Panc1 (cell line): ENCODE data around the gene HIPK3. TPM values are rescaled to one million over a fixed set of nuclear protein-coding genes. Genes with fewer than 3 reads are reported as not detected.

Experiments
- ATAC-seq: fragments of 200-7000 bp; cut with Tn5 transposase; 2 replicates; pipeline ENCODE4 v1.9.1; 2020; ENCODE audit warnings: mild to moderate bottlenecking, moderate library complexity
- BruUV-seq: library from RNA; stranded (reverse); fragments of 400-500 nt; replicated peaks from 2 replicates; lab custom pipeline; 2021; lab: Mats Ljungman, UMichigan
- CTCF ChIA-PET: fragments of 300-600 bp; sonication (Branson Sonifier 250); formaldehyde crosslinking; loops from one replicate; lab custom pipeline; 2022; ENCODE audit warnings: antibody characterized with exemption; lab: Charles Lee
- POLR2A ChIA-PET: fragments of 300-600 bp; sonication (Branson Sonifier 250); formaldehyde crosslinking; loops from one replicate; lab custom pipeline; 2022; ENCODE audit warnings: antibody characterized with exemption; lab: Charles Lee
- DNase-seq: peaks from one replicate; pipeline ENCODE4 v3.0.0-alpha.2; 2010; ENCODE audit warnings: low read depth, low spot score
- H3K27ac ChIP-seq: 2 replicates; pipeline ENCODE4 v1.5.1; 2011; ENCODE audit warnings: mild to moderate bottlenecking, low read length, inconsistent platforms
- H3K27me3 ChIP-seq: fragments of 200-500 bp; sonication (Bioruptor generic); 2 replicates; pipeline ENCODE4 v1.6.0; 2014; ENCODE audit warnings: low read length, inconsistent platforms; ENCODE audit not compliant: control insufficient read depth, insufficient read depth
- H3K36me3 ChIP-seq: fragments of 200-500 bp; sonication (Bioruptor generic); 2 replicates; pipeline ENCODE4 v1.5.1; 2014; ENCODE audit warnings: inconsistent platforms, mild to moderate bottlenecking, low read length, moderate library complexity; ENCODE audit not compliant: control insufficient read depth, insufficient read depth
- H3K4me1 ChIP-seq: 2 replicates; pipeline ENCODE4 v1.5.1; 2011; ENCODE audit warnings: inconsistent platforms, mild to moderate bottlenecking, low read length, moderate library complexity; ENCODE audit not compliant: control insufficient read depth, insufficient read depth
- H3K4me3 ChIP-seq, 2 experiments: 2 replicates each; pipeline ENCODE4 v1.5.1; 2011 to 2012; ENCODE audit warnings: low read depth in 2 of 2, low read length in 2 of 2, mild to moderate bottlenecking in 2 of 2, inconsistent platforms in 1 of 2, moderate library complexity in 1 of 2
- H3K9me3 ChIP-seq: fragments of 200-500 bp; sonication (Bioruptor generic); 2 replicates; pipeline ENCODE4 v1.5.1; 2014; ENCODE audit warnings: low read depth, mild to moderate bottlenecking, inconsistent platforms, low read length, moderate library complexity; ENCODE audit not compliant: control insufficient read depth, insufficient read depth
- CTCF ChIP-seq: fragments of 450-650 bp; IDR thresholded peaks from 2 replicates; pipeline ENCODE4 v1.5.1; 2017; ENCODE audit warnings: mild to moderate bottlenecking
- POLR2AphosphoS5 ChIP-seq: IDR thresholded peaks from 2 replicates; pipeline ENCODE4 v1.6.1; 2012; ENCODE audit warnings: mild to moderate bottlenecking, low read depth, low read length, moderate library complexity
- REST ChIP-seq, 2 experiments: IDR thresholded peaks; 2 replicates each; pipeline ENCODE4 v1.6.1; 2011 to 2012; ENCODE audit warnings: low read depth in 2 of 2, control low read depth in 1 of 2, low read length in 1 of 2, mild to moderate bottlenecking in 1 of 2, moderate library complexity in 1 of 2; ENCODE audit not compliant: insufficient read depth in 1 of 2
- SIN3A ChIP-seq: IDR thresholded peaks from 2 replicates; pipeline ENCODE4 v1.6.1; 2012; ENCODE audit warnings: low read depth, mild to moderate bottlenecking, low read length, moderate library complexity, borderline replicate concordance; ENCODE audit not compliant: insufficient read depth
- TCF7L2 ChIP-seq: IDR thresholded peaks from 2 replicates; pipeline ENCODE4 v1.6.1; 2011; ENCODE audit warnings: mild to moderate bottlenecking, low read depth, low read length, inconsistent platforms
- in situ Hi-C: cut with HindIII; loops from 2 replicates; pipeline ENCODE4 v1.10.0; 2016; ENCODE audit warnings: low sequenced_read_pairs, low pct_unique_long_range_greater_than_20kb
- intact Hi-C: fragments of 100-400 bp; cut with micrococcal nuclease; formaldehyde crosslinking; loops from one replicate; pipeline ENCODE4 v1.10.0; 2022; ENCODE audit not compliant: unreplicated experiment
- total RNA-seq: library from RNA; stranded (reverse); gene quantifications from one replicate; pipeline ENCODE4 v1.2.1, GENCODE V29; 2021; ENCODE audit not compliant: unreplicated experiment

Gene HIPK3
- total RNA-seq, 1 experiment from 2014 or later, result 72.2 TPM

- ATAC-seq, result no peak
- Histone ChIP-seq H3K27me3 (no peaks in the 10 kb centered on the region), H3K4me1 (no peaks in the 10 kb centered on the region), H3K4me3 (no peak overlapping the region), H3K9me3 (no peaks in the 10 kb centered on the region), H3K27ac (no peak overlapping the region), H3K36me3 (no peaks in the 10 kb centered on the region)
- BruUV-seq, result no TSS peak
- TF ChIP-seq TCF7L2 (no peak), SIN3A (no peak), REST (IDR thresholded peaks at IDR 0.05; ENCODE audit: insufficient read depth in 1 of 2, low read depth in 2 of 2, low read length in 1 of 2) (no peak), POLR2AphosphoS5 (no peak), CTCF (no peak)
- ChIA-PET CTCF (no interaction called here), POLR2A (no interaction called here)
- in situ Hi-C loops, result no loop called here
- DNase-seq, result no peak
- intact Hi-C loops, result no loop called here
Measured at GRCh38 chr11:33307984-33308383, 50.8 kb downstream of the HIPK3 start.

GRCh38 chr11:33309118-33309517 lies 51.9 kb downstream of the HIPK3 start:
- no peak overlapping the region for H3K4me3 ChIP-seq
- CTCF ChIA-PET, result no interaction called here

More at GRCh38 chr11:33309118-33309517, 51.9 kb downstream of the HIPK3 start:
- POLR2A ChIA-PET, result interaction anchor here (0.6 kb wide), 1 partner anchor 40 kb away, joined by 4 read pairs; no protein-coding TSS in a partner anchor
- no peak for ATAC-seq
- H3K27me3 ChIP-seq, result no peaks in the 10 kb centered on the region
- H3K27ac ChIP-seq, result no peak overlapping the region
- no peaks in the 10 kb centered on the region for H3K9me3 ChIP-seq
- no peaks in the 10 kb centered on the region for H3K36me3 ChIP-seq
- intact Hi-C loops, result no loop called here
- no peak for TF ChIP-seq REST (IDR thresholded peaks at IDR 0.05; ENCODE audit: insufficient read depth in 1 of 2, low read depth in 2 of 2, low read length in 1 of 2)
- TF ChIP-seq TCF7L2, result no peak
- no peak for TF ChIP-seq CTCF
- TF ChIP-seq SIN3A, result no peak
- TF ChIP-seq POLR2AphosphoS5, result no peak
- no peaks in the 10 kb centered on the region for H3K4me1 ChIP-seq
- BruUV-seq, result no TSS peak
- in situ Hi-C loops, result no loop called here
- DNase-seq, result no peak
